ENCODE data around the gene RRP8. TPM values are rescaled to one million over a fixed set of nuclear protein-coding genes. Genes with fewer than 3 reads are reported as not detected.

The RRP8 gene
- total RNA-seq, 1 donor from 2014 or later: 23.9 TPM

DNA sequence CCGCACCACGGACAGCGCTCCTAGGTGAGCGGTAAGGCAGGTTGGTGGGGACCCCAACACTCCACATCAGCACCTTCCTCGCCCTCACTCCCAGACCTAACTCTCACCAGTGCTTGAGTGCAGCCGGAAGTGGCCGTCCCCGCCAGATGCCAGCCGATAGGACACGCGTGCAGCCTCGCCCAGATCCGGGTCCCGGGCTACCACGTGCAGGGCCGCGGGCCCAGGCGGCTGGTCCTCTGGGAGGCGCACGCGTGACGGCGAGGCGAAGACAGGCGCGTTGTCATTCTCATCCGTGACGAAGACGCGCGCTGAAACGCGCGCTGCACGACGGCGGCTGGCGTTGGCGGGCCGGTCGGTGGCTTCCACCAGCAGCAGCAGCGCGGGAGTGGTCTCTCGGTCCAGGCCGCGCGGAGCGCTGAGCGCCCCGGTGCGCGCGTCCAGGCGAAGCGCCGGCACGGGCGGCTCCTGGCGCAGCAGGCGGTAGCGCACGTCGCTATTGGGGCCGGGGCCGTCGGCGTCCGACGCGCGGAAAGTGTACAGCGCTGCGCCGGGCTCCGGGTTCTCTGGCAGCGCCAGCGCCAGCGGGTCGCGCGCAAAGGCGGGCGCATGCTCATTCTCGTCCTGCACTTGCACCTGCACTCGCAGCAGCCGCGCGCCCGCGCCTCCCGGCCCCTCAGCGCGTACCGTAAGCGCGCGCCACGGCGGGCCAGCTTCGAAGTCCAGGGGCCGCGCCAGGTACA, 26.6 kb upstream of the RRP8 start:
- TF ChIP-seq EZH2 (IDR thresholded peaks at IDR 0.05; ENCODE audit: insufficient read depth, low read length): no peak
- no peak for TF ChIP-seq CTCF (IDR thresholded peaks at IDR 0.05; ENCODE audit: insufficient read depth, low read depth, low read length)
- Mint-ChIP-seq H3K4me1 (ENCODE audit: low read depth, unreplicated experiment) (no peaks in the 10 kb centered on the region), H3K27ac (ENCODE audit: unreplicated experiment) (no peak overlapping the region), H3K9me3 (ENCODE audit: unreplicated experiment) (no peaks in the 10 kb centered on the region), H3K27me3 (ENCODE audit: low read depth, unreplicated experiment) (peaks cover 42% of the 10 kb centered on the region), H3K4me3 (ENCODE audit: unreplicated experiment) (no peak overlapping the region), H3K36me3 (ENCODE audit: low read depth, unreplicated experiment) (peaks cover 21% of the 10 kb centered on the region)
- Histone ChIP-seq H3K27me3 (ENCODE audit: insufficient read depth, low read length) (no peaks in the 10 kb centered on the region), H3K4me2 (ENCODE audit: low read length) (no peak overlapping the region), H4K20me1 (ENCODE audit: insufficient read depth, low read length) (no peaks in the 10 kb centered on the region), H3K9me3 (ENCODE audit: insufficient read depth, low read depth, low read length) (no peaks in the 10 kb centered on the region), H3K36me3 (ENCODE audit: insufficient read depth, low read length) (no peaks in the 10 kb centered on the region), H2AFZ (ENCODE audit: low read depth, low read length) (no peak overlapping the region), H3K4me3 (ENCODE audit: insufficient read depth, low read depth, low read length) (no peak overlapping the region), H3K79me2 (ENCODE audit: insufficient read depth, low read length) (no peaks in the 10 kb centered on the region), H3K9ac (ENCODE audit: low read length) (no peak overlapping the region), H3K27ac (ENCODE audit: low read depth, low read length) (no peak overlapping the region), H3K4me1 (ENCODE audit: insufficient read depth, low read length) (no peaks in the 10 kb centered on the region)
- FAIRE-seq (no peak), DNase-seq (ENCODE audit: low read depth) (no peak)

DNA sequence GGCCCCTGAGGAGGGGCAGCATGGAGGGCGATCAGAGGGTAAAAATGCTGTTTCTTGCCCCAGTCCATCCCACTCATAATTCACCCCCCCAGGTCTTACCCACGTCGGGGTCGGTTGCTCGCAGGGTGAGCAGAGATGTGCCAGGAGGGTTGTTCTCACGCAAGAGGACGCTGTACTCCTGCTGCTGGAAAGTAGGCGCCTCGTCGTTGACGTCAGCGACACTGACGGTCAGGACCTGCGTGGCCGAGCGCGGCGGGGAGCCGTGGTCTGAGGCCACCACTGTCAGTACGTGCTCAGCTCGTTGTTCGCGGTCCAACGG, 26.1 kb upstream of the RRP8 start:
- Histone ChIP-seq H4K20me1 (ENCODE audit: insufficient read depth, low read length) (no peaks in the 10 kb centered on the region), H3K27ac (ENCODE audit: low read depth, low read length) (no peak overlapping the region), H3K36me3 (ENCODE audit: insufficient read depth, low read length) (no peaks in the 10 kb centered on the region), H3K27me3 (ENCODE audit: insufficient read depth, low read length) (no peaks in the 10 kb centered on the region), H3K4me1 (ENCODE audit: insufficient read depth, low read length) (no peaks in the 10 kb centered on the region), H3K9me3 (ENCODE audit: insufficient read depth, low read depth, low read length) (no peaks in the 10 kb centered on the region), H3K9ac (ENCODE audit: low read length) (no peak overlapping the region), H3K4me2 (ENCODE audit: low read length) (no peak overlapping the region), H3K79me2 (ENCODE audit: insufficient read depth, low read length) (no peaks in the 10 kb centered on the region), H2AFZ (ENCODE audit: low read depth, low read length) (no peak overlapping the region), H3K4me3 (ENCODE audit: insufficient read depth, low read depth, low read length) (no peak overlapping the region)
- Mint-ChIP-seq H3K9me3 (ENCODE audit: unreplicated experiment) (no peaks in the 10 kb centered on the region), H3K4me3 (ENCODE audit: unreplicated experiment) (no peak overlapping the region), H3K27me3 (ENCODE audit: low read depth, unreplicated experiment) (peaks cover 43% of the 10 kb centered on the region), H3K36me3 (ENCODE audit: low read depth, unreplicated experiment) (peaks cover 21% of the 10 kb centered on the region), H3K4me1 (ENCODE audit: low read depth, unreplicated experiment) (no peaks in the 10 kb centered on the region), H3K27ac (ENCODE audit: unreplicated experiment) (no peak overlapping the region)
- no peak for TF ChIP-seq CTCF (IDR thresholded peaks at IDR 0.05; ENCODE audit: insufficient read depth, low read depth, low read length)
- no peak for TF ChIP-seq EZH2 (IDR thresholded peaks at IDR 0.05; ENCODE audit: insufficient read depth, low read length)
- DNase-seq (ENCODE audit: low read depth): no peak
- FAIRE-seq: no peak

- Histone ChIP-seq H3K4me1 (ENCODE audit: insufficient read depth, low read length) (no peaks in the 10 kb centered on the region), H3K4me3 (ENCODE audit: insufficient read depth, low read depth, low read length) (no peak overlapping the region), H2AFZ (ENCODE audit: low read depth, low read length) (no peak overlapping the region), H3K79me2 (ENCODE audit: insufficient read depth, low read length) (no peaks in the 10 kb centered on the region), H3K27ac (ENCODE audit: low read depth, low read length) (no peak overlapping the region), H3K4me2 (ENCODE audit: low read length) (no peak overlapping the region), H3K9ac (ENCODE audit: low read length) (no peak overlapping the region), H3K27me3 (ENCODE audit: insufficient read depth, low read length) (no peaks in the 10 kb centered on the region), H3K36me3 (ENCODE audit: insufficient read depth, low read length) (no peaks in the 10 kb centered on the region), H4K20me1 (ENCODE audit: insufficient read depth, low read length) (no peaks in the 10 kb centered on the region), H3K9me3 (ENCODE audit: insufficient read depth, low read depth, low read length) (no peaks in the 10 kb centered on the region)
- Mint-ChIP-seq H3K36me3 (ENCODE audit: low read depth, unreplicated experiment) (peaks cover 21% of the 10 kb centered on the region), H3K9me3 (ENCODE audit: unreplicated experiment) (no peaks in the 10 kb centered on the region), H3K27ac (ENCODE audit: unreplicated experiment) (no peak overlapping the region), H3K4me1 (ENCODE audit: low read depth, unreplicated experiment) (no peaks in the 10 kb centered on the region), H3K4me3 (ENCODE audit: unreplicated experiment) (no peak overlapping the region), H3K27me3 (ENCODE audit: low read depth, unreplicated experiment) (peaks cover 48% of the 10 kb centered on the region)
- no peak for TF ChIP-seq EZH2 (IDR thresholded peaks at IDR 0.05; ENCODE audit: insufficient read depth, low read length)
- no peak for TF ChIP-seq CTCF (IDR thresholded peaks at IDR 0.05; ENCODE audit: insufficient read depth, low read depth, low read length)
- FAIRE-seq (no peak), DNase-seq (ENCODE audit: low read depth) (no peak)
Measured at GRCh38 chr11:6628526-6628925, 25.1 kb upstream of the RRP8 start.
